GM18907 (cell line): ENCODE results near the gene ZBTB49.

Experiments
- ATAC-seq: cut with Tn5 transposase; IDR thresholded peaks from one replicate; pipeline ENCODE4 v1.9.1; 2021; ENCODE audit warnings: mild to moderate bottlenecking, moderate library complexity; ENCODE audit not compliant: unreplicated experiment

The ZBTB49 gene

GRCh38 chr4:4355302-4355701, 65.3 kb downstream of the ZBTB49 start:
- ATAC-seq = no peak

- ATAC-seq = no peak
Measured at GRCh38 chr4:4356106-4357041, 66.3 kb downstream of the ZBTB49 start.

GRCh38 chr4:4358093-4358854, 68.2 kb downstream of the ZBTB49 start:
- ATAC-seq = no peak

GRCh38 chr4:4361883-4362282, 71.8 kb downstream of the ZBTB49 start:
- no peak for ATAC-seq

GRCh38 chr4:4362991-4363697, 73.1 kb downstream of the ZBTB49 start:
- no peak for ATAC-seq

GRCh38 chr4:4364061-4364460, 74.0 kb downstream of the ZBTB49 start:
- ATAC-seq = no peak

GRCh38 chr4:4364486-4365208, 74.6 kb downstream of the ZBTB49 start:
- no peak for ATAC-seq

GRCh38 chr4:4368809-4369580, 78.9 kb downstream of the ZBTB49 start:
- ATAC-seq = no peak
